HepG2 (cell line): Measurements from ENCODE around the gene MKX. TPM values are rescaled to one million over a fixed set of nuclear protein-coding genes. Genes with fewer than 3 reads are reported as not detected.

Experiments
- ATAC-seq: fragments of 200-7000 bp; cut with Tn5 transposase; 3 replicates; pipeline ENCODE4 v1.9.1; 2020; ENCODE audit warnings: mild to moderate bottlenecking, moderate library complexity
- BruUV-seq: library from RNA; stranded (reverse); fragments of 400-500 nt; replicated peaks from 2 replicates; lab custom pipeline; 2021; lab: Mats Ljungman, UMichigan
- CTCF ChIA-PET: fragments of 300-600 bp; formaldehyde crosslinking; extraction: SDS; loops from one replicate; lab custom pipeline; 2021; ENCODE audit warnings: low total read pairs, inconsistent platforms, low intra/inter-chr PET ratio; lab: Yijun Ruan, JAX
- POLR2A ChIA-PET: fragments of 350-600 bp; sonication (Branson Sonifier 250); formaldehyde crosslinking; loops from one replicate; lab custom pipeline; 2020; ENCODE audit warnings: antibody characterized with exemption, inconsistent platforms; lab: Yijun Ruan, JAX
- DNase-seq: peaks from one replicate; pipeline ENCODE4 v3.0.0-alpha.2; 2015; ENCODE audit warnings: low spot score
- FAIRE-seq: peaks from 3 replicates; lab custom pipeline; 2011; peaks lifted over from hg19 to GRCh38; lab: Jason Lieb, UNC
- H2AFZ ChIP-seq: one replicate; pipeline ENCODE4 v1.6.1; 2011; ENCODE audit warnings: low read length, inconsistent platforms
- H3K27ac ChIP-seq: fragments of 300-600 bp; 3 replicates; pipeline ENCODE4 v1.8.0; 2011; ENCODE audit warnings: mixed run types, mild to moderate bottlenecking, mixed read lengths, low read length, inconsistent platforms; ENCODE audit not compliant: insufficient read depth; ENCODE audit errors: extremely low read length
- H3K27me3 ChIP-seq, 2 experiments: fragments of 200-600 bp in 1 of 2; 2 replicates in 1 of 2; 3 replicates in 1 of 2; pipeline versions ENCODE4 v1.6.0 to v1.8.0; 2011; ENCODE audit warnings: low read length in 2 of 2, mild to moderate bottlenecking in 2 of 2, moderate library complexity in 2 of 2, inconsistent platforms in 1 of 2; ENCODE audit not compliant: insufficient read depth in 2 of 2, control insufficient read depth in 1 of 2
- H3K36me3 ChIP-seq, 2 experiments: fragments of 200-600 bp in 1 of 2; replicated peaks in 1 of 2; 2 replicates in 1 of 2; 3 replicates in 1 of 2; pipeline versions ENCODE4 v1.5.1 to v1.8.0; 2011; ENCODE audit warnings: low read length in 2 of 2, inconsistent platforms in 1 of 2; ENCODE audit not compliant: insufficient read depth in 2 of 2, control insufficient read depth in 1 of 2
- H3K4me1 ChIP-seq: 2 replicates; pipeline ENCODE4 v1.5.1; 2012; ENCODE audit warnings: low read length, inconsistent platforms; ENCODE audit not compliant: insufficient read depth
- H3K4me2 ChIP-seq: 2 replicates; pipeline ENCODE4 v1.6.0; 2011; ENCODE audit warnings: low read depth, low read length, inconsistent platforms
- H3K4me3 ChIP-seq, 3 experiments: fragments of 200-600 bp in 1 of 3; sonication (generic), shearing (Covaris generic) in 1 of 3; replicated peaks in 1 of 3; 2 replicates each; pipeline ENCODE4 v1.5.1; 2011 to 2016; ENCODE audit warnings: low read length in 3 of 3, inconsistent platforms in 2 of 3, low read depth in 2 of 3, mild to moderate bottlenecking in 2 of 3, control low read depth in 1 of 3, mixed read lengths in 1 of 3; ENCODE audit not compliant: insufficient read depth in 1 of 3
- H3K79me2 ChIP-seq: one replicate; pipeline ENCODE4 v1.6.1; 2011; ENCODE audit warnings: low read length, inconsistent platforms; ENCODE audit not compliant: insufficient read depth
- H3K9ac ChIP-seq: 2 replicates; pipeline ENCODE4 v1.6.0; 2011; ENCODE audit warnings: mild to moderate bottlenecking, low read depth, low read length, inconsistent platforms; ENCODE audit not compliant: insufficient read depth
- H3K9me3 ChIP-seq: 2 replicates; pipeline ENCODE4 v1.5.1; 2012; ENCODE audit warnings: mild to moderate bottlenecking, low read length
- H4K20me1 ChIP-seq: 2 replicates; pipeline ENCODE4 v1.6.0; 2011; ENCODE audit warnings: inconsistent platforms, mild to moderate bottlenecking, low read length, moderate library complexity; ENCODE audit not compliant: insufficient read depth
- FOXM1 ChIP-seq: sonication (generic); formaldehyde crosslinking; IDR thresholded peaks from 2 replicates; pipeline ENCODE4 v1.5.0; 2020; ENCODE audit warnings: missing genetic modification reagents
- NR2C2 ChIP-seq: sonication (generic); formaldehyde crosslinking; IDR thresholded peaks from 2 replicates; pipeline ENCODE4 v1.4.0; 2020; ENCODE audit warnings: missing genetic modification reagents, mild to moderate bottlenecking, moderate library complexity, borderline replicate concordance
- PRPF4 ChIP-seq: fragments of 200-400 bp; formaldehyde crosslinking; IDR thresholded peaks from 2 replicates; pipeline ENCODE4 v1.6.1; 2016; ENCODE audit warnings: low read length, low read depth; ENCODE audit not compliant: poor library complexity, severe bottlenecking
- SAFB2 ChIP-seq: sonication (generic); formaldehyde crosslinking; IDR thresholded peaks from 2 replicates; pipeline ENCODE4 v1.5.1; 2020; ENCODE audit warnings: missing genetic modification reagents, low read depth, mild to moderate bottlenecking, borderline replicate concordance
- SMAD1 ChIP-seq: sonication (generic); formaldehyde crosslinking; IDR thresholded peaks from 2 replicates; pipeline ENCODE4 v1.4.0; 2020; ENCODE audit warnings: missing genetic modification reagents, low read depth, mild to moderate bottlenecking, borderline replicate concordance
- STAG1 ChIP-seq: sonication (generic); formaldehyde crosslinking; IDR thresholded peaks from 2 replicates; pipeline ENCODE4 v1.4.0; 2020; ENCODE audit warnings: missing genetic modification reagents
- THYN1 ChIP-seq: sonication (generic); formaldehyde crosslinking; IDR thresholded peaks from 2 replicates; pipeline ENCODE4 v1.8.1; 2023; ENCODE audit warnings: low read depth, mild to moderate bottlenecking, moderate library complexity, missing genetic modification reagents, borderline replicate concordance
- U2AF2 ChIP-seq: fragments of 200-400 bp; formaldehyde crosslinking; IDR thresholded peaks from 2 replicates; pipeline ENCODE4 v1.6.1; 2017; ENCODE audit warnings: low read depth, mild to moderate bottlenecking, low read length
- ZMYM4 ChIP-seq: sonication (generic); formaldehyde crosslinking; IDR thresholded peaks from 2 replicates; pipeline ENCODE4 v1.8.1; 2023; ENCODE audit warnings: mild to moderate bottlenecking, missing genetic modification reagents
- ZNF160 ChIP-seq: sonication (generic); formaldehyde crosslinking; IDR thresholded peaks from 2 replicates; pipeline ENCODE4 v1.8.0; 2022; ENCODE audit warnings: mild to moderate bottlenecking, inconsistent platforms, missing genetic modification reagents
- ZNF609 ChIP-seq: sonication (generic); formaldehyde crosslinking; IDR thresholded peaks from 2 replicates; pipeline ENCODE4 v1.4.0; 2020; ENCODE audit warnings: mild to moderate bottlenecking, missing genetic modification reagents, borderline replicate concordance
- ZNF672 ChIP-seq: sonication (generic); formaldehyde crosslinking; IDR thresholded peaks from 2 replicates; pipeline ENCODE4 v1.8.1; 2022; ENCODE audit warnings: missing genetic modification reagents
- ZNF772 ChIP-seq: sonication (generic); formaldehyde crosslinking; IDR thresholded peaks from 2 replicates; pipeline ENCODE4 v1.5.0; 2020; ENCODE audit warnings: mild to moderate bottlenecking, missing genetic modification reagents
- WGBS: methylation state at CpG from one replicate; pipeline ENCODE4 v1.1.6; 2017; ENCODE audit warnings: low lambda C conversion rate; 5-methylcytosine and 5-hydroxymethylcytosine counted together
- in situ Hi-C: cut with HindIII; loops from 2 replicates; pipeline ENCODE4 v1.10.0; 2017; ENCODE audit warnings: low pct_unique_long_range_greater_than_20kb; ENCODE audit not compliant: extremely low pct_ligation_motif_present
- intact Hi-C: fragments of 100-400 bp; cut with micrococcal nuclease; formaldehyde crosslinking; loops from one replicate; pipeline ENCODE4 v1.10.0; 2022; ENCODE audit not compliant: unreplicated experiment
- polyA plus RNA-seq, 8 experiments: library from polyadenylated mRNA; depleted of rRNA in 3 of 8; stranded (reverse) in 7 of 8; unstranded in 1 of 8; fragments of >200 nt; fragmentation: Illumina TruSeq in 4 of 8; extraction: Trizol in 4 of 8; gene quantifications; 2 replicates each; pipeline versions ENCODE4 v1.2.1 to v1.2.3, GENCODE V29; 2011 to 2016; ENCODE audit warnings: low read depth in 4 of 8, missing spikeins in 1 of 8, mixed read lengths in 1 of 8; ENCODE audit not compliant: insufficient read depth in 1 of 8
- total RNA-seq, 5 experiments: library from RNA; depleted of rRNA; stranded (reverse); fragments of >200 nt; fragmentation: Illumina TruSeq; extraction: Trizol; gene quantifications; 2 replicates each; pipeline ENCODE4 v1.2.3, GENCODE V29; 2016; ENCODE audit warnings: low read depth in 1 of 5

The MKX gene
- total and polyA plus RNA-seq, 2 of the 13 experiments (the other 11 are each of a cell fraction or from before 2014, with no cell fraction given) = not detected

DNA sequence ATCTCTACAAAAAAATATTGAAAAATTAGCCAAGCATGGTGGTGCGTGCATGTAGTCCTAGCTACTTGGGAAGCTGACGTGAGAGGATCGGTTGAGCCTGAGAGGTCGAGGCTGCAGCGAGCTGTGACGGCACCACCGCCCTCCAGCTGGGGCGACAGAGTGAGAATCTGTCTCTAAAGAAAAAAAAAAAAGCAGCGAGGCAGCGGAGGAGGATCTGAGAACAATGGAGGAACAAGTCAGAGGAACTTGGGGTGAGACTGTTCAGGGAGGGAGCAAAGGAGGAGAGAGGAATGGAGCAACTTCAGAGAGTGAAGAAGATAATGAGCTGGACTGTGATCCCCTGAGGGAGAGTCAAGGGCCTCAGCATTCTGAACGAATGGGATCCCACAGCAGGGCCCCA lies 85.4 kb downstream of the MKX start (continued):
- TF ChIP-seq SMAD1 (CRISPR knock-in tag) (no peak), U2AF2 (no peak), PRPF4 (no peak)
- TF ChIP-seq, all 625 proteins: peak for 0

GRCh38 chr10:27659786-27660185 lies 85.8 kb downstream of the MKX start:
- in situ Hi-C loops = loop anchor here (5.0 to 10.0 kb wide), 2 partner anchors 102 to 215 kb away; no protein-coding TSS in a partner anchor
- TF ChIP-seq SAFB2 (CRISPR knock-in tag) = no peak
- no peak for TF ChIP-seq ZNF609 (CRISPR knock-in tag)
- no peak for TF ChIP-seq ZMYM4
- TF ChIP-seq NR2C2 (CRISPR knock-in tag) = no peak
- TF ChIP-seq ZNF672 = no peak
- no peak for TF ChIP-seq FOXM1 (CRISPR knock-in tag)
- TF ChIP-seq THYN1 (CRISPR knock-in tag) = no peak
- no peak for TF ChIP-seq ZNF772 (CRISPR knock-in tag)
- TF ChIP-seq ZNF160 (CRISPR knock-in tag) = no peak
- no peak for TF ChIP-seq STAG1 (CRISPR knock-in tag)

More at GRCh38 chr10:27659786-27660185, 85.8 kb downstream of the MKX start:
- H3K79me2 ChIP-seq = no peaks in the 10 kb centered on the region
- H2AFZ ChIP-seq = no peak overlapping the region
- ChIA-PET POLR2A (no interaction called here), CTCF (no interaction called here)
- H3K36me3 ChIP-seq = no peaks in the 10 kb centered on the region
- H3K9me3 ChIP-seq = no peaks in the 10 kb centered on the region
- DNase-seq (no peak), FAIRE-seq (no peak), ATAC-seq (no peak)
- H3K4me2 ChIP-seq = no peak overlapping the region
- H3K27ac ChIP-seq = no peak overlapping the region
- H3K4me1 ChIP-seq = no peaks in the 10 kb centered on the region
- peaks cover 3 to 26% of the 10 kb centered on the region in 2 experiments; a peak in 2 of 5 replicates for H3K27me3 ChIP-seq
- no TSS peak for BruUV-seq
- WGBS = 2% methylated on average over 6 of the region's 6 CpGs
- H4K20me1 ChIP-seq = no peaks in the 10 kb centered on the region
- intact Hi-C loops = no loop called here
- H3K9ac ChIP-seq = no peak overlapping the region
- no peak overlapping the region for H3K4me3 ChIP-seq
